Mammary epithelial cell (primary cell): ENCODE results near the gene SLCO6A1.

ENCODE experiments used
- CTCF ChIP-seq, 2 donors: IDR thresholded peaks in 1 of 2; conservative IDR thresholded peaks in 1 of 2; 2 replicates each; pipeline ENCODE4 v1.5.1; 2011 to 2012; ENCODE audit warnings: inconsistent platforms in 2 of 2, low read length in 2 of 2, mild to moderate bottlenecking in 2 of 2, control low read depth in 1 of 2, low read depth in 1 of 2; ENCODE audit not compliant: insufficient read depth in 1 of 2; ENCODE audit errors: extremely low read depth in 1 of 2
- EZH2 ChIP-seq: IDR thresholded peaks from 2 replicates; pipeline ENCODE4 v1.6.1; 2012; ENCODE audit warnings: low read length, inconsistent platforms, borderline replicate concordance

- TF ChIP-seq CTCF (conservative IDR thresholded peaks at IDR 0.05 in 1 of 2, IDR thresholded peaks at IDR 0.05 in 1 of 2; ENCODE audit: extremely low read depth in 1 of 2, insufficient read depth in 1 of 2, low read depth in 1 of 2, low read length in 2 of 2) (no peak), EZH2 (no peak)
Measured at GRCh38 chr5:102532123-102532522, 33.3 kb upstream of the SLCO6A1 start.
